Activated CD4-positive, alpha-beta T cell treated with anti-CD3 and anti-CD28 coated beads, Interleukin-10, Interleukin-2, amounts not matched to agents 100 ng/mL and 50 ng/mL, durations not matched to agents 16 hours and 8 hours (primary cell): ENCODE data around the gene PRKAG2.
A peak's percentile ranks its signal among the peaks of the same experiment; 100 is the strongest.

Source experiments
- DNase-seq: peaks from one replicate; pipeline ENCODE4 v3.0.0-alpha.2; 2020

The PRKAG2 gene

DNA sequence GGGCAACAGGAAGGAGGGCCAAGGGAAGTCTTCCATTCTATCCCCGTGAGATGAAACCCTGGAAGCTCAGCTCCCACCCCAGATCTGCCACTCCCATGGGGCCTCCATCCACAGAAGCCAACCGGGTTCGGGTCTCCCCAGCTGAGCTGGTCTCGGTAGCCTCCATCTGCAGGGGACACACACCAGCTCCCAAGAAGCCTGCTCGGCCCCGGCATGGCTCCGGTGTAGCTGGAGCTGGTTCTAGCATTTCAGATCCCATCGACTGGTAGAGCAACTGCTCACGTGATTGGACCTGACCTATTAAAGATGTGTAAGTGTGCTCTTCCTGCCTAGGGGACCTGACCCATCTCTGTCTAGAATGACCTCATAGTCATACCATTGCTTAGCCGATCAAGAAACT lies 138.0 kb downstream of the PRKAG2 start:
- DNase-seq: no peak

DNA sequence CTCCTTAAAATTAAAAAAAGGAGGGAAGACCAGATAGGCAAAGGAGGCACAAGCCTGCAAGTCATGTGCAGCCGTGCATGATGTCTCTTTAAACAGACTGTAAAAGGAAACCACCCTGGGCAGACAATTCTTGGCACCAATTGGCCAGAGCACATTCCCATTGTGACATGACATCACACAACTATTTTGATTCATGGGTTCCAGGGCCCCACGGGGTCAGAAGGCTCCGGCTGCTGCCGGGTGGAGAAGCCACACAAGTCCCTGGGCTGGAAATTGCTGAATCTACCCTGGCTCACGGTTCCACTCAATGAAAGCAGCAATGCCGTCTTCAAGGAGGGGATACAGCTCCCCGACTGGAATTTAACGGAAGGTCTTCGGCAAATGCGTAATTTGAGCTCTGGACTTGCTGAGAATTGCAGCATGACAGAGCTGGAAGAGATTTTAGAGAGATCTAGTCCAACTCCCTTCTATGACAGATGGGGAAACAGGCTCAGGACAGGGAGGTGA lies 140.5 kb downstream of the PRKAG2 start:
- DNase-seq: no peak

DNA sequence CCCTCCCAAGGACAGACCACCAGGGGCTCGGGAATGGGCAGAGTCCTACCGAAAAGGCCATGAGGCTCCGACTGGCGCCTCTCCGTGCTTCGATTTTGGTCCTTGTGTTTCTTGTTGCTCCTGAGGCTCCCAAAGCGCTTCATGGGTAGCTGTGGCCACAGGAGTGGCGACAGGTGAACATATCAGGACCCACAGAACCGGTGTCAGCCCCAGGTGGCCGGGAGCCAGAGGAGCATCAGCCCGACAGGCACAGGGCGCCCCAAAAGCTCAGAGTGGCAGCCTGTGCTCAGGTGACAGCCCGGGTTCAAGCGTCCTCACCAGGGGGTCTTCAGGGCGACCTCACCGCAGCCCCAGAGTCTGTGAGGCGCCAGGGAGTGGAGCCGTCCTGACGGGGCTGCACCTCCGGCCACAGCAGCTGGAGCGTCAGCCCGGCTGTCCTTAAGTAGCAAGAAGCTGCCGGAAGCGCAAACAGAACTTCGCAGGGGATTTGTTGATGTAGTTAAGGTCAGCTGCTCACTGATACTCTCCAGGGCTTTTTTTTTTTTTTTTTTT lies 141.0 kb downstream of the PRKAG2 start:
- DNase-seq: no peak

DNA sequence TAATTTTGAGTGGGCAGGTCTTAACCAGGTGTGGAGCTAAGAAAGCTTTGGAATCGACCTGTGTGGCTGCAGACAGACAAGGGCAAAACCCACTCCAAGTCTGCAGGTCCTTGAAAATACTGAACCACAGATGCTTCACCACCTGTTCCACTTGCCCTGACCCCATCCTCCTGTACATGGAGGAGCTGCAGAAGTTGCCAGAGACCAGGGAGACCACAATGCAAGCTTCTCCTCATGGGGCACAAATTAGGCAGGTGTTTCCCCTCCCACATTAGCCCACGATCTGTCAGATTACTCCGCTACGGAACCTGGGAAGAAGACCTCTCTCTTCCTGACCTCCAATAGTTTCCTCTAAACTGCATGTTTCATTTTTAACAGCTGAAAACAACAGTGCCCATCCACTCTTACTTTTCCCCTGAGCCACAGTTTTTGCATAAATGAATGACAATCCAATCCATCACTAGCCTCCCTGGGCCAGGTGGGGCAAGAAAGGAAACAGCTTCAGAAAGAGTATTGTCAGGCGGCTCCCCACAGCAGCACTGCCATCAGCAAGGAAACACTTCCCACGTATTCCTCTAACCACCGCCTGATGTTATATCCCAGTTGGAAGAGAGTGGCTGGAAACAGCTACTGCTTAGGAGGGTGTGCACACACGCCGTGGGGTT lies 141.6 kb downstream of the PRKAG2 start:
- DNase-seq: no peak

DNA sequence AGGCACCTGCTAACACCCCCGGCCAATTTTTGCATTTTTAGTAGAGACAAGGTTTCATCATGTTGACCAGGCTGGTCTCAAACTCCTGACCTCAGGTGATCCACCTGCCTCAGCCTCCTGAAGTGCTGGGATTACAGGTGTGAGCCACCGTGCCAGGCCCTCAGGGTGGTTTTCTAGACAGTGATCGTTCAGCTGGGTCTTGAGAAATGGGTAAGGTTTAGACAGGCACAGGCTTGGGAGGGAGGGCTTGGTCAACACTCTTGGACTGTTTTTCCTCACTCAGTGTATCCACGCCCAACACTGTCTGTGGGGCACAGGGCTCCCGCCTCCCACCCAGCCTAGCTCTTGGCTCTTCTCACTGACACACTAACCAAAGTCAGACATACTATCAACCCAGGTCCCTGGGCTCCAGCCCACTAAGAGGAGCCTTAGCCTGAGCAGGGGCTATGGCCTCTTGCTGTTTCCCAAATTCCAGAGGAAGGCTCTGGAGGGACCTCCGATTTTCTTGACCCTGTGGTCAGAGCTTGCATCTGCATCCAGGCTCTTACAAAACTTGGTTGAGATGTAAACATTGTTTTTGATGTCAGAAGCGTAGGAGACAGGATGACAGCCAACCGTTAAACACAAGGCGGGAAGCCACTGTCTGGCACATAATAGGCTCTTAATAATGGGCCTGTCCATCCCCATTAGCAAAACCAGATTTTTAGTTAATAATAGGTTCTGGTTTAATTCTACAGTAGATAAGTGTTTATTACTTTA lies 143.9 kb downstream of the PRKAG2 start:
- no peak for DNase-seq

DNA sequence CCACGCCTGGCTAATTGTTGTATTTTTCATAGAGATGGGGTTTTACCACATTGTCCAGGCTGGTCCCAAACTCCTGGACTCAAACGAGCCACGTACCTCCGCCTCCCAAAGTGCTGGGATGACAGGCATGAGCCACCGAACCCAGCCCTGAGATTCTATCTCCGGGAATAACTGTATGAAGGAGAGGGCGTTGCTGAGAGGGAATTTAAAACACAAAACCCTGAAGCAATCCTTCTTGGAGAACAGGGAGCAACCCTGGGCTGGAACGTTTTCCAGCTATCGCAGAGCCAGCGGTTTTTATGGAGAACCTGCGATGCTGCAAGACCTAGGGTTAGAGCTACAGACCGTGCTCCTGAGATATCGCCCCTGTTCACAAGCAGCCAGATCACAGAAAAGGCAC lies 144.6 kb downstream of the PRKAG2 start:
- no peak for DNase-seq

DNA sequence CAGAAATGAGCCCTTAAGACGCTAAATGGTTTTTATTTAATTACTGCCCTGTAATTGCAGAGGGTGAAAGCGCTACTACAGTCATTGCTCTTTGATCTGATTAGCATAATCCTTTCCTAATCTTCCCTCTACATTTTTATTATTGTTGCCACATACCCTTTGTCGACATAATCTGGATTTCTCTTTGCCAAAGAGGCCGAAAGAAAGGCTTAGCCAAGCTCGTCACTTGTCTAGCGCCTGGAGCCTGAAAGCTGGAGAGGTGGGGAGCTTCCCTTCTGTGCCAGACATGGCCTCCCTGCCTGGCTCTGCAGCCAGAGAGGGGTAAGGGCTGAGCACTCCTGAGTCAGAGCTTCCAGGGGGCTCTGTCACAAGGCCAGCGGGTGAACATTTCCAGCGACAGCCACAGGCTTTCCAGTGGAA lies 145.9 kb downstream of the PRKAG2 start:
- DNase-seq: no peak

DNA sequence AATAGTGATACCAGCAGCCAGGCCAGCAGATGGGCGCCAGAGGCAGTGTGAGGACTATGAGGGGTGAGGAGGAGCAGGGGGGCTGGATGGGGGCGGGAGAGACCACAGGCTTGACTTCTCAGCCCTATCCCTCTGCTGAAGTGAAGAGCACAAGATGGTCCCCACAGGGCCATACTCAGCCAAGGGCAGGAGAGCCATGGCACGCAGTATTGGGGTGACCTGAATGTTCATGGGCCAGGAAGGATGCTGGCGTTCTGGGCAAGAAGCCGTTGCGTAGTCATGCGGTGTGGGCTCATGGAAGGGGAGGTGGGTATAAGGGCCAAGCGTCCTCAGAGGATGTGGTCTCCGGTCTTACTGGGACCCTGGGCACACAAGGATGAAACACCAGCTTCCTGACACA lies 146.3 kb downstream of the PRKAG2 start:
- no peak for DNase-seq

DNA sequence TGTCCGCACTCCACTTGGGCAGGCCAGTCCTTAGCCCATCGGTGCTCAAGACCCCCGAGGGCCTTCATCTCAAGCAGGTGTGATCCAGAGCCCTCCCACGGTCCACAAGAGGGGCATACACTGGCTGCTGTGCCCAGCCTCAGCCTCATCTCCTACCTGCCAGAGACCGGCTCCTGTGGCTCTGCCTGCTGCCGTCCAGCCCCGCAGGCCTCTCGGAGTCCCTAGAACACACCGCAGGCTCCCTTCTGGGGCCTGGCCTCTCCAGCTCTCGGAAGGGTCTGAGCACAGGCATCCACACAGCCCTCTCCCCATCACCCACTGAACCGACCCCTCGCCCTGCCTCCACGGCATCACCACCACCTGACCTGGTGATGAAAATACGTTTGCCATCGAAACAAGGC lies 147.4 kb downstream of the PRKAG2 start:
- DNase-seq: no peak

DNA sequence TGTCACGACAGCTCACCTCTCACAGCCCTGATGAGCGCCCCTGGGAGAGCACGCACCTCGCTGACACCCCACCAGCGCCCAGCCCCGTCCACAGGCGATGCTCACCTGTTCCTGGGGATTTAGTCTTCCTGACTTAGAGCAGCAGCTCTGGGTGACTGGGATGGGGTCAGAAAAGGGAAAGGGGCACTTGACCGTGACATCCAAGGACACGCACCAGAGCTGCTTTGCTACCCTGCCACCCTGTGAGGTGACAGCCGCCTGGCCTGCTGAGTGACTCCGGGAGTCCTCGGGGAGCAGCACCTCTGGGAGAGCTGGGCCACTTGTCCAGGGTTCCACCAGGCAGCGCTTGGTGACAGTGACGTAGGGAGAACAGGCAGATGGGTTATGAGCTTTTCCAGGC lies 148.2 kb downstream of the PRKAG2 start:
- no peak for DNase-seq

DNA sequence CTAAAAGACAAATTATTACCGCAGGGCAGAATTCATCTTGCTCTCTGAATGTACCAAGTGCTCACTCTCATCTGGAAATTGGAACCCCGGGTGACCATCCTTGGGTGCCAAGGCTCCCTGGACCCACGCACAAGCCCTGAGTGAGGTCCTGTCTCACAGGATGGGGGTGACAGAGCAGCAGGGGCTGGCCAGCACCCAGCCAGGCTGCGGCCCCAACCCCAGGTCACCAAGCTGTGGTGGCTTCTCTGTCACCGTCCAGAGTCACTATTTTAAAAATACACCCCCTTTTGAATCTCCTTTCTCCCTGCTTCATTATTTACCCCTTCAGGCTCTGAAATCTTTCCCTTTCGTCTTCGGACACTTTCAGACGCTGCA lies 148.6 kb downstream of the PRKAG2 start:
- DNase-seq: no peak

DNA sequence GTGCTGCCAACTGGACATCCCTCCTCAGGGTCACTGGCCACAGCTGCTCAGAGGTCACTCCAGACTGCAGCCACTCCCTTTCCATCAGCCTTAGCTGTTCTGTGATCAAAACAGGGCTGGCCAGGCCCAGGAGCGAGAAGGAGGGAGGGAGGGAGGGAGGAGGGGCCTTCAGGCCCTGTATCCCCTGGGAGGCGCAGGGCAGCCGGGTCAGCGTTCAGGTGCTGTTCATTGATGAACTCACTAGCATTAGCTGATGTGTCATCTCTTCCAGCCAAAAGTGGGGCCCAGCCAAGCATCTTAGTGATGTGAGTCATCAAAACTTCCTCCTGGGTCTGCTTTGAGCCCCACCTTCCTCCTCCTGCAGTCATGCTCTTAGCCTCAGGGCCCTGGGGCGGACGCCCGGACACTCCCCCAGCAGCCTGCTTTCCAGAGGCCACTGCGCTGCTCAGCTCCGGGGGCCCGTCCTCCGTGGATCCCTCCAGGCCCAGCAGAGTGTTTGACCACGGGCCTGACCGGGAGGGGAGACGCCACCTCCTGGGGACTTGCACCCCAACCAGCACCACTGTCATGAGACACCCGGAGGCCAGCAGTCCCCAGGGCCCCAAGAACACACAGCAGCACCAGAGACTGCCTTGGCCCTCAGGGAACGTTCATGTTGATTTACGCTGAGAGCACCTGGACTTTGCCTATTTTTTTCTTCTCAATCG lies 149.2 kb downstream of the PRKAG2 start:
- peak; percentile 88 for DNase-seq

DNA sequence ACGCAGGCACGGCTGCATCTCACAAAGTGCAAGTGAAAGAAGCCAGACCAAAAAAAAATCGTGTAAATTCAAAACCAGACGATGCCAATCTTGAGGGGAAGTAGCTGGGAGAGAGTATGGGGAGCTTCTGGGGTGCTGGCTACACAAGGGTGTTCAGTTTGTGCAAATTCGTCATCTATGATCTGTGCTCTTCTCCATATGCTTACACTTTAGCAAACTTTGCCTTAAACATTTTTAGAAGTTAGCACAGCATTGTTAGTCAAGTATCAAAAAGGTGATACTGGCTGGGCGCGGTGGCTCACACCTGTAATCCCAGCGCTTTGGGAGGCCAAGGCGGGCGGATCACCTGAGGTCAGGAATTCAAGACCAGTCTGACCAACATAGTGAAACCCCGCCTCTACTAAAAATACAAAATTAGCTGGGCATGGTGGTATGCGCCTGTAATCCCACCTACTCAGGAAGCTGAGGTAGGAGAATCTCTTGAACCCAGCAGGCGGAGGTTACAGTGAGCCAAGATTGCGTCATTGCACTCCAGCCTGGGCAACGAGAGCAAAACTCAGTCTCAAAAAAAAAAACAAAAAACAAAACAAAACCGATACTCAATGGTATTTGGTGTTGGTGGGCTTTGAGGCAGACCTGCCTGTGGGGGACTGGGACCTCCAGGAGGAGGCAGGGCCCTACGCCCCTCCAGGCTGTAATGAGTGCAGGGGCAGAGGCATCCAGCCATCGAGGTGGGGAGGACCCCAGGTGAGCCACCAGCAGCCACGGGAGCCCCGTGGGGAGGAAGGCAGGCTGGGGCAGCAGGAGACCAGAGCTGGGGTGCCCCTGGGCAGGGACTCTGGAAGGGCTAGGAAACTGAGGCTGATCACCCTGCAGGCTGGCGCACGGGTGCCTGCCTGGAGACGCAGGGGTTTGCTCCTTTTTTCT lies 150.0 kb downstream of the PRKAG2 start:
- no peak for DNase-seq

DNA sequence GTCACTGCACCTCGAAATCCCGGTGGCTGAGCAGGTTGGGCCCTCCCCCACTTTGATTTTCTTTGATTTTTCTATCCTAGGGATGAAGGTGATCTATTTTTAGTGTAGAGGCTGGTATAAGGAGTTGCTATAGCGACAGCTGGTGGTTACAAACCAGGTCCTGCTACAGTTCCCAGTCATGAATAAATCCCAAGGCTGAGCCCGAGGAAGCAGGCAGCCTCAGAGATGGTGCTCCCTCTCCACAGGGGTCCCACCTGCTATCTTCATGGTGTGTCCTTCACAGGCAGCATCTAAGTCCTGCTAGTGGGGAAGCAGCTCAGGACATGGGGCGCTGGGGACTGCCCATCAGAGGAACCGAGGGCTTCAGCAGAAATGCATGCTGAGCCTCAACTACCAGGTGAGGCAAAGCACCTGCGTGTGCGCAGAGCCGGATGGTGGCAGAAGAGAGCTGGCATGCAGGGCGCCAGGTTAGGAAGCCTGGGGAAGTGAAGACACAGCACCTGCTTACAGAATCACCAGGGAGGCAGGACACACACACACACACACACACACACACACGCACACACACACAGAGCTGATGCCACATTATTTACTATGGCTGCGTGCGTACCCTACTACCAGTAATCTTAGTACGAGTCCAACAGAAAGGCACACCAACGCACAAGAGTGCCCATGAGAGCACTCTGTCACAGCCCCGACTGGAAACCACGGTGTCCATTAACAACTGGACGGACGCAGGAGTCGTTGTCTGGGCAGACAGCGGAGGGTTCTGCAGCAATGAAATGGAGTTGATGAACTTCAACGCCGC lies 150.9 kb downstream of the PRKAG2 start:
- no peak for DNase-seq

DNA sequence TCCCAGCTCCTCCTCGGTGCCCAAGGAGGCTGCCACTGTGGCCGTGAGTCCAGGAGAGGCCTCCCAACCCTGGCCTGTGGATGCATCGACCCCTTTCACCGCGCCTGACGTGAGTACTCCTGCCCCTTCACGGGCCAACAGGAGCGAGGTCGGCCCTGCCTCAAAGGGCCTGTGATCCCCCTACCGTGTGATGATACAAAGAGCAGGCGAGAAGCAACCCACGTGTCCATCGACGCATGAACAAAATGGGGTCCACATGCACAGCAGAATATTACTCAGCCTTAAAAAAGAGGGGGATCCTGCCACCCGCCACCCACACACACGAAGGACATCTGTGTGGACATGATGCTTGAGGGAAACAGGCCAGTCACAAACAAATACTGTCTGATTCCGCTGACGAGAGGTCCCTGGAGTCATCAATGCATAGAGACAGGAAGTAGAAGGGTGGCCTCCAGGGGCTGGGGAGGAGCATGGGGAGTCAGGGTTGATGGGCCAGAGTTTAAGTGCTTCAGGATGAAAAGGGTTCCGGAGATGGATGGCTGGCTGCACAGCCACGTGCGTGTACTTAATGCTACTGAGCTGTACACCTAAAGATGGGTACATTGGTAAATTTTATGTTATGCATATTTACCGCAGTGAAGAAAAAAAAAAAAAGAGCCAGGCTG lies 151.9 kb downstream of the PRKAG2 start:
- DNase-seq: no peak

DNA sequence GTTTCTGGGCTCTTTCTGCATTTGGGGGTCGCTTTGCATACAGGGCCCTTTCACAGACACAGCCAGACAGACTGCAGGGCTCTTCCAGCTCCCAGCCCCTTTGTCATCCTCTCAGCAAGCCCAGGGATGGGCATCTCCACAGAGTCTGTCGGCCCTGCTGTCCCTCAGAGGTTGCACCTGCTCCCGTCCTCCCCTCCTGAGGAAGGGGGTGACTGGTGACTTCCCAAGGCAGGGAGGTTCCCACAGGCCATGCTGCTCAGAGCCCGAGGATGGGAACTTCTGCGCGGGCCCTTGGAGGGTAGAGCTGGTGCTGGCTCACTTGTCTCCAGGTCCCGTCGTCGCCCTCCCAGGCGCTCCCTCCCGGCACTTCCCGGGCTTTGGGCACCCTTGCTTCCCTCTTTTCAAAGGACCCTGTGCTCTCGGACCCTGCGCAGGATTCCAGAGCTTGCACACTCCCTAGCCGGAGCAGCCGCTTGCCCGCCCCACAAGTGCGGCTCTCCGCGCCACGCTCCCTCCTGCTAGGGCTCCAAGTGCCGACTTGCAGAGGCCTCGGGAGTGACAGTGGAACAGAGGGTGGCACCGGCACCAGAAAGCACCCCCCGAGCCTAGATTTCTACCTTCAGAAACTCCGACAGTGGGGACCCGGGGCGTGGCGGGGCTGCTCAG lies 152.5 kb downstream of the PRKAG2 start:
- no peak for DNase-seq

DNA sequence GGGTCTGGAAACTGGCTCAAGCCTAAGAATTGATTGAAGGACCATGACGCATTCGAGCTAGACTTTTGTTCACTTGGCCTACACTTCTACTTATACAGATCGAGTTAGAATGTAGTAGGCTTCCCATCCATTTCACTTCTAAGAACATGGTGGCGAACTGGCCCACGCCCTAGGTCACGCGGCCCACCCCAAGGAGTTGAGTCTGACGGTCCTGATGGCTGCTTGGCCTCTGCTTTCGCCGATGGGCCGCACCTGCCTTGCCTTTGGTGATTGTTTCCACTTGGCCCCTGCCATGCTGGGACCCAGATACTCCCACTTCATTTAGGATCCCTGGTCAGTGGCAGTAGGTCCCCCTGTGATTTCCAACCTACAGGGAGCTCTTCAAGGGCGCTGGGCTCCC lies 153.6 kb downstream of the PRKAG2 start:
- no peak for DNase-seq

DNA sequence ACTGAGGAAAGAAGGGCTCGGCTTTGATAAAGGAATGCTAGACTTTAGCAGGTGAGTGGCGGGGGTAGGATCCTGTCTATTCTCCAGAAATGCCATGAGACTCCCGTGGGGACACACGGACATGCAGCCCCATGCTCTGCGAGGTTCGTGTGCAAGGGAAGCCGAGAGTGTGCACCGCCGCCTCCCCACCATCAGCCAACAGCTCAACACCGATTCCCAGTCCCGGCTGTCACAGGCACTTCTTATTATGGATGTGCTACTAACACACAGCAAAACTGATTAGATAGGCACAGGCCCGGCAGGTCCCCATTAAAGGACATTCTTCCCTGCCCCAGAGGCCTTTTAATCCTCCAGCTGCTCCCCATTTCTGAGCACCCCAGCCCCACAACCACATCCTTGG lies 154.4 kb downstream of the PRKAG2 start:
- no peak for DNase-seq

DNA sequence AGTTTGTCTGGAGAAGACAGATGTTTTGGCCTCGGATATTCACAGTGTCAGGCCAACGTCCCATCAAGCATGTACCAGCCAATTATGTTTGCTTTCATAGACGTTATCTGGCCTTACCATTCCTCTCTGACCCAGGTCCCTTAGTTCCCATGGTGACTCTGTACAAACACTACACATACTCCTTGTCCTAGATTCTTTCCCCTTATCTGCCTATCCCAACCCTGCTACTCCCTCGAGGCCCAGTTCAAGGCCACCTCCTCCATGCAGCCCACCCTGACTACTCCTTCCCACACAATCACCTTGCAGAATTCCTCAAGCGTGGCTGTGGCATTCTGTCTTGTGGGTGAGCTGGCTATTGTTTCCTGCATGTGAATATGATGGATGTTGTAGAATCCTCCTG lies 155.2 kb downstream of the PRKAG2 start:
- no peak for DNase-seq

DNA sequence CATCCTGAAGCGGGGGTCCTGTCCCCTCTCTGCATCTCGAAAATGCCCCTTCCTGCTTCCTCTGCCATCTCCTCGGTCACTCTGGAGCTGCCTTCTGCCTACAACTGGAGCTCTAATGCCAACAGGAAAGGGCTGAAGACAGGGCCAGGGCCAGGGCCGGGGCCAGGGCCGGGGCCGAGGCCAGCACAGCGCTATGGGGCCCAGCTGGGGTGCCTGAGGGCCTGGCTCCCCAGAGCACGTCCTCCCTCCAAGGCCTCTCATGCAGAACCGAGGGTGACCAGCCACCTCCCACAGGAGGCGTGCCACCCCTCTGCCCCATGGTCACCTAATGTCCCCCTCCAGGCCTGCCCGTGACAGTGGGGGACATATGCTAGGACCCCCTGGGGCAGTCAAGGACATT lies 155.7 kb downstream of the PRKAG2 start:
- DNase-seq: no peak

DNA sequence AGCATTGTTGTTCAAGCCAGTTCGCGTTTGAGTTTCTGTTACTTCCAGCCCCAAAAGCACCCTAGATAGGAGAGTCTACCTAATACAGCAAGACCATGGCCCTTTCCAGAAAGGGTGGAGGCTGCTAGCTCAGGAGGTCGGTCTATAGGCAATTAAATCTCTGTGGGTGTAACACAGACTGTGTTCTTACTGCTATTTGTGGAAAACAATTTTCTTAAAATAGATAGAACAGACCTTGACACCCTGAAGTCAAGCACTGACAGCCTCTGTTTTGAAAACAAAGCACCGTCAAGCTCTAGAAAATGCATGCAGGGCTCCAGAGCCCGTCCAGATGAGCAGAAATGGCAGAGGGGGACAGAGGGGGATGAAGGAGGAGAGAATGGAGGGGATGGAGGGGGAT lies 156.6 kb downstream of the PRKAG2 start:
- DNase-seq: no peak
